ENCODE measurements around the gene OPA1.
A peak's percentile ranks its signal among the peaks of the same experiment; 100 is the strongest.

Gene OPA1, protein sequence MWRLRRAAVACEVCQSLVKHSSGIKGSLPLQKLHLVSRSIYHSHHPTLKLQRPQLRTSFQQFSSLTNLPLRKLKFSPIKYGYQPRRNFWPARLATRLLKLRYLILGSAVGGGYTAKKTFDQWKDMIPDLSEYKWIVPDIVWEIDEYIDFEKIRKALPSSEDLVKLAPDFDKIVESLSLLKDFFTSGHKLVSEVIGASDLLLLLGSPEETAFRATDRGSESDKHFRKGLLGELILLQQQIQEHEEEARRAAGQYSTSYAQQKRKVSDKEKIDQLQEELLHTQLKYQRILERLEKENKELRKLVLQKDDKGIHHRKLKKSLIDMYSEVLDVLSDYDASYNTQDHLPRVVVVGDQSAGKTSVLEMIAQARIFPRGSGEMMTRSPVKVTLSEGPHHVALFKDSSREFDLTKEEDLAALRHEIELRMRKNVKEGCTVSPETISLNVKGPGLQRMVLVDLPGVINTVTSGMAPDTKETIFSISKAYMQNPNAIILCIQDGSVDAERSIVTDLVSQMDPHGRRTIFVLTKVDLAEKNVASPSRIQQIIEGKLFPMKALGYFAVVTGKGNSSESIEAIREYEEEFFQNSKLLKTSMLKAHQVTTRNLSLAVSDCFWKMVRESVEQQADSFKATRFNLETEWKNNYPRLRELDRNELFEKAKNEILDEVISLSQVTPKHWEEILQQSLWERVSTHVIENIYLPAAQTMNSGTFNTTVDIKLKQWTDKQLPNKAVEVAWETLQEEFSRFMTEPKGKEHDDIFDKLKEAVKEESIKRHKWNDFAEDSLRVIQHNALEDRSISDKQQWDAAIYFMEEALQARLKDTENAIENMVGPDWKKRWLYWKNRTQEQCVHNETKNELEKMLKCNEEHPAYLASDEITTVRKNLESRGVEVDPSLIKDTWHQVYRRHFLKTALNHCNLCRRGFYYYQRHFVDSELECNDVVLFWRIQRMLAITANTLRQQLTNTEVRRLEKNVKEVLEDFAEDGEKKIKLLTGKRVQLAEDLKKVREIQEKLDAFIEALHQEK

DNA sequence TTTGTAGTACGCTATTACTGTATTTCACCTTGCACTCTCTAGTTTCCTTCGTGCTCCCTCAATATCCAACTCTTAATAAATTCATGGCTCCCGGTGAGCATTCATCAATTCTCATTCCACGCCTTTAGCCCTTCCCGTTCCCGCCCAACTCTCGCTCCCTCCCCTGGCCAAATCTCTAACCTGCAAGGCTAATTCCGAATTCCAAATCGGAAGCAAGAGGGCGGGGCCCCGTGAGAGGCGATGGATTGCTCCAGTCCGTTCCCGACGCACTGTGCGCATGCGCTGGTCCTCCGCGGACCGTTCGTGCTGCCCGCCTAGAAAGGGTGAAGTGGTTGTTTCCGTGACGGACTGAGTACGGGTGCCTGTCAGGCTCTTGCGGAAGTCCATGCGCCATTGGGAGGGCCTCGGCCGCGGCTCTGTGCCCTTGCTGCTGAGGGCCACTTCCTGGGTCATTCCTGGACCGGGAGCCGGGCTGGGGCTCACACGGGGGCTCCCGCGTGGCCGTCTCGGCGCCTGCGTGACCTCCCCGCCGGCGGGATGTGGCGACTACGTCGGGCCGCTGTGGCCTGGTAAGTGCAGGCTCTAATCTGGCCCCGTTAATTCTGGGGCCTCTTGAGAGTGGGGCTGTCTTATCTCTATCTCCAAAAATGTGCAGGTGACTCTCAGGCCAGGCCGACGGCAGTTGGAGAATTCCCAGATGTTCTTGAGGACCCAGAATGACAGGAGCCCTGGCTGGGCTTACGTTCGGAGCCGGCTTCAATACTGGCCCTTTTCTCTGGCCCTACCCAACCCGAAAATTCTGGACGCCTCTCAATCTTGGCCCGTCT lies at the start of gene OPA1:
Gene OPA1, plus strand, starts transcription at position 368 of the 827 bp plus-strand sequence. Its CDS starts 170 bp downstream, at position 538.
- peak; percentile 96 for DNase-seq

DNA sequence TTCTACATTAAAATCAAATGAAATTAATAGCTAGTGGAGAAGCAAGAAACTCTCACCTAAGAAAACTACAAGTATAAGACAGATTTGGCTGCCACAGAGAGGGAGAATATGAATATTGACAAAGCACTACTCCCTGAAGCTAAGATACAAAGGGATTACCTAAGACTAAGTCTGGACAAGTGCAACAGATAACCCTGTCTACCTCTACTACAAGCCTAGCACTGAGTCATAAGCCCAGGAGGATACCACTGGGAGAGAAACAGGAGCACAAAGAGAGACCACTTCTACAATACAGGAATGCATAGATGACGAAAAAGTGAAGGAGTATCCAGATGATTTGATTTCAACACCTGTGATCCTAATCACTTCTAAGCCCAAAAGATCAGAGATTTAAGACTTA lies 48.7 kb upstream of the OPA1 start:
- DNase-seq = no peak

DNA sequence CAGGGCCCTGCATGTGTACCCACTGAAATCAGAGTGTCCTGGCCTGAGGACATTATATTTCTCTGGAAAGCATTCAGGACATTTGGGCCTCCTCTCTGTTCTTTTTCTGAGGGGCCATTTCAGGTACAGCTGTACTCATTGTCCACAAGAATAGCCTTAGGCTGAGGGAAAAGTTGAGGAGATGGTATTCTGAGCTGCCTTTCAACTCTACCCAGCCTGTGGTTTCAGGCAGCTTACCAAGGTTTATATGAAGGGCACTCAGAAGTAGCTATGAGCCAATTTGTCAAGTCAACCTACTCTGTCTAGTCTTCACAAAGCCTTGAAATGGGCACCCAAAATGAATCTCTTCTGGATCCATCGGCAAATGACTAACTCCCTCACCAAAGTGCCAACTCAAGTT lies 47.7 kb upstream of the OPA1 start:
- no peak for DNase-seq

DNA sequence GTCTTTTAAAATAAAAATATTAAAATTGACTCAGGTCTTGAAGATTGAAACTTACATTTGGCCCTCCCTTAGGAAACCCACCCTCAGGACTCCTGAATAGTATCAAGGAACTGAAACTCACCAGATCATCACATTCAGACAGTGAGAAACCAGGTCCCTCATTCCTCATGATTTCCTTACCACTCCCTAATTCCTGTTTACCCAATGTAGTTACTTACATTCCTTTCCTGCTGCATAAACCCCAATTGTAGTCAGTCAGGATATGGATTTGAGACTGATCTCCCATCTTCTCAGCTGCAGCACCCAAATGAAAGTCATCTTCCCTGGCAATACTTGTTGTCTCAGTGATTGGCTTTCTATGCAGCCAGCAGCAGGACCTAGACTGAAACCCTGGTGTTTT lies 46.9 kb upstream of the OPA1 start:
- DNase-seq = no peak

DNA sequence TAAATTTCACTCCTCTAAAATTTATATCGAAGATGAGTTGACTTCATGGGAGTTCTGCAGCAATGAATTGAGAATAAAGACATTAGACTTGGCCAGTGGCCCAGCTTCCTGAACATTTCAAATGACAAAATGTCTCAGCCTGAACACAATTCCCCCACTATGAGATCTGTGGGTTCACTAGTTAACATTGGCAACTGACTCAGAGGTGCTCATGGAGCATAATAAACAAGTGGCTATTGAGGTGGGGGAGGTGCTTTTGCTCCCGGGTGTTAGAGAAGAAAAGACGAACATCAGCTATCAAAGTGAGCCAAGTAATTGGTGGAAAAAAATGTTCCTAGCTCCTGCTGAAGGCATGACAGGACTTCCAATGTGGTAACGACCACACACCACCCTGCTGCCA lies 44.6 kb upstream of the OPA1 start:
- no peak for DNase-seq

DNA sequence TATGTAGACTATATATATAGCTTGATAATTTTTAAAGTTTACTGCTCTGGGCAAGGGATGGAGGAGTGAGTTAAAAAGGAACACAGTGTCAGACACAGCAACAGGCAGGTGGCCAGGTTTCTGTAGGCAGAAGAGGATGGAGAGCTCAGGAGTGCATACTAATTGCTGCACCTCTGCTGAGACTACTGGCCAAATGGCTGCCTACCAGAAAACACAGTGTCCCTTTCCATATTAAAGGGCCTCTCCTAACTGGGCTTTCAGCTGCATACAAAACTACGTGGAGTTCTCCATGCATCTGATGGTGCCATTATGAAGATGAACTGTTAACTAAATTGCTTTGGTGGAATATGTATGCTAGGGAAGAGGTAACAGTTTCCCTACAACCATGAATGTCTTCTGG lies 40.1 kb upstream of the OPA1 start:
- DNase-seq = no peak

DNA sequence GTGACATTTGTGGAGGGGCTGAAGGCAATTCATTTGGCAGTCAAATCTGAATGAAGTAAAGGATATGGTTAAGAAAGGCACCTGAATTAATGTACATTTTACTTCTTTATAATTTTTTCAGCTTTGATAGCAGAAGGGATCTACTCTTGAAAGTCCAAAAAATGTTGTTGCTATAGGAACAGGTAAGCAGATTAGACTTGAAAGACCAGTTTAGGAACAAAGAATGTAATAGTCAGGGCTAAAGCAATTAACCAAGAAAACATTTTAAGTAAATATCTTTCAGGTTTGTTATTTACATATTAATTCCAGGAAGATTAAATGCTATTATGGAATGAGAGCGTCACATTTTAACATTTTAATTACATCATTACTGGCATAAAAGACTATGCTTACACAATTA lies 39.4 kb upstream of the OPA1 start:
- no peak for DNase-seq

DNA sequence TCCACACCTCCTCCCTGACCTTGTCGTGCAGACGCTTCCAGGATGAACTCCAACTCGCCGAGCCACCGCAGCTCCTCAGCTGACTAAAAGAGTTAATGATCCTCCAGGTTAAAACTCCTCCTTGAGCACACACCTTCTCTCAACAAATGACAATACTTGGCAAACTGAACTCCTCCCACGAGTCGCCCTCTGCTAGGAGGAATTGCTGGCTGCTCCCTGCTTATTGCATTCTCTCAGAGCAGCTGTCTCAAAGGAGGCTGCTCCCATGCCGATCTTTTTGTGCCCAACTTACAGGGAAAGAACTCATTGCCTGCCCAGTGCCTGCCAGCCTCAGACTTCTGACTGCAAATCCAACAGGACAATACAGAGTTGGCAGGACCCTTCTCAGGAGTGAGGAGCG lies 38.2 kb upstream of the OPA1 start, which contains the start of gene ATP13A4:
Gene ATP13A4, minus strand, starts transcription at position 85 of the 400 bp plus-strand sequence. CDS start 96 bp downstream, outside the sequence.
- DNase-seq = no peak

DNA sequence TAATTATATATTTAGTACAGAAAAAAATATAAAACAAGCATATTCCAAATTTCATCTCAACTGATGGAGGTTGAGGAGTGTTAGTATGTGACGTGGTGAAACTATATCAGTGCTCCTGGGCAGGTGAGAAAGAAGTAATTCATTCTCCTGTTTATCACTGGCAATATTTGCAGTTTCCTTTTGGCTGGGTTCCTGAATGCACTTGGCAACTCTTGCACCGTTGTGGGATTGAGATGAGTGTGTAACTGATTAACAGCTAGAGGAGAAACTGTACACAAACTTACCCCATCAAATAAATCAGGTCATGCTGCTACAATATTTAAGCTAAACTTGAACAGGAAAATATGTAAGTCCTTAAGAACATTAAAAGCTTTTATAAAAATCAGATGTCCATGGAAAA lies 36.2 kb upstream of the OPA1 start:
- no peak for DNase-seq

DNA sequence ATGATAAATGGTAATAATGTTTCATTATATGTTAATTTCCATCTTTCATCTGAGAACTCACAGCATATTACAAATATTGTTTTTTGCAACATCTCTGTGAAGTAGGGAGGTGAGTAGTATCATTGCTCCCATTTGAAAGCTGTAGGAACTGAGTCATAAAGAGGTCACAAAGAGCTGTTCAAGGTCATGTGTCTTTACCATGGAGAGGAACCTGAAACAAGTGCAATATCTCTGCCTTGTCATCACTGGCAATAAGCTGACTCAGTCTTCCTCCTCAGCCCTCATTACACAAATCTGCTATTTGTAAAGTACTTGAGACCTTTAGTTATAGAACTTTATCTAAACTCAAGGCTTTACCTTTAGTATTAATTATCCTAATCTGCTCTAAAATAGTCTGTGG lies 33.9 kb upstream of the OPA1 start:
- DNase-seq = no peak

DNA sequence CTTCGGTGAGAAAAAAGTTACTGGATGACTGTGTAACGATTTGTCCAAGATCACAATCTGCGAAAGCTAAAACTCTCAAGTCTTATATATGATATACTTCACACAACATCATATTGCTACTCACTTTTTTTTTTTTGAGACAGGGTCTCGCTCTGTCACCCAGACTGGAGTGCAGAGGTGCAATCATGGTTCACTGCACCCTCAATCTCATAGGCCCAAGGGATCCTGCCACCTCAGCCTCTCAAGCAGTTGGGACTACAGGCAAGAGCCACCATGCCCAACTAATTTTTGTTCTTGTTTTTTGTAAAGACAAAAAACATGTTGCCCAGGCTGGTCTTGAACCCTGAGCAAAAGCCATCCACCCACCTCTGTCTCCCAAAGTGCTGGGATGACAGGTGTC lies 32.9 kb upstream of the OPA1 start:
- DNase-seq = no peak

DNA sequence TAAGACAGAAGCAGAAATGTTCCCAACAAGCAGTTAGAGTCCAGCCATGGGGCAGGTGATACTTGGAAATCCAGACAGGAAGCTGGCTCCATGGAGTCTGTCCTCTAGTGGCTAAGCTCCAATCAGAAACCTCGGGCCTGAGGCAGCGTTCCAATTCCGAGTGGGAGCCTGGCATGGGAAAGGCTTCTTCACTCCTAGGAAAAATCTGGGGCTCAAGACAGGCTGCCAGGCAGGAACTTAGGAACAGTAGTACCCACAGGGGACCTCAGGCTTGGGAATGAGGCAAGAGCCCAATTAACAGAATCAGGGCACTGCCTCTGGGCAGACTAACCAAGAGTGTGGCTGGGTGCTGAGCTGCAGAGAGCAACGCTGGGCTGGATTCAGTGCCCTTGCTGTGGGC lies 32.1 kb upstream of the OPA1 start:
- no peak for DNase-seq

DNA sequence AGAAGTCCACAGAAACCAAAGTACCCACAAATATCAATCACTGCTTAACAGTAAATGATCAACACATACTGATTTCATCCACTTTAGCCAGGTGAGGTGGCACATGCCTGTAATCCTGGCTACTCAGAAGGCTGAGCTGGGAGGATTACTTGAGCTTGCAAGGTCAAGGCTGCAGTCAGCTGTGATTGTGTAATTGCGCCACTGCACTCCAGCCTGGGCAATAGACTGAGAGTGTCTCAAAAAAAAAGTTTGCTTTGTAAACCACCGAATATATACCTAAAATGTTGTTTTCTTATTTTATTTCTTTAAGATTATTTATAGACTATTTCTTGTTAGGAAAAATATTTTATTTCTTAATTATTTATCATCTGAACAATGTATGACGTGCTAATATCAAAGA lies 29.6 kb upstream of the OPA1 start:
- DNase-seq = no peak

DNA sequence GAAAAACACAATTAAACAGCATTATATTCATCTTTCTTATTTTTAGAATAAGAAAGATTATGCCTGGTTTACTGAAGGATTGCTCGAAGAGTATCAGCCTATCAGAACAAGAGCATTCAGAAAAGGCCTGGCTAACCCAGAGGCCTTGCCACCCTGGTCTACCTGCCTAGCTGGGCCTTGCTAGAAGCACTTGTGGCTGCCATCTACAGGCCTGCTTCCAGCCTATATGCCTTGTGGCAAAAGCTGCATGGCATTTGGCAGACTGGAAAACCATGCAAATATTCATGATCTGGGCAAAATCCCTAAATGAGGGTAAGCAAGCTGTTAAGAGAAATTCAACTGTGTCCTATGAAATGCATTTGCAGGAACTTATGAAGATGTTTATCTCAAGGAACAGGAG lies 29.0 kb upstream of the OPA1 start:
- no peak for DNase-seq

DNA sequence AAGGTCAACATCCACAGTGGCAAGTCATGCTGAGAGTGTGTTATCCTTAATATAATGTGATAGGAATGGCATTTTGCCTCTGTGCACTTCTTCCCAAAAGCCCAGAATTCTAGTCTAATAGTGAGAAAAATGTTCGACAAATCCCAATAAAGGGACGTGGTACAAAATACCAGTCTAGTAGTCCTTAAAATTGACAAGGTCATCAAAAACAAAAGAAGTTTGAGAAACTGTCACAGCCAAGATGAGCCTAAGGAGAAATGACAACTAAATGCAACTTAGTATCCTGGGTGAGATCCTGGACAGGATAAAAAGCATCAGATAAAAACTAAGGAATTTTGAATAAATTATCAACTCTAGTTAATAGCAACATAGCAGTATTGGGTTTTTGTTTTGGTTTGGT lies 23.9 kb upstream of the OPA1 start:
- no peak for DNase-seq

DNA sequence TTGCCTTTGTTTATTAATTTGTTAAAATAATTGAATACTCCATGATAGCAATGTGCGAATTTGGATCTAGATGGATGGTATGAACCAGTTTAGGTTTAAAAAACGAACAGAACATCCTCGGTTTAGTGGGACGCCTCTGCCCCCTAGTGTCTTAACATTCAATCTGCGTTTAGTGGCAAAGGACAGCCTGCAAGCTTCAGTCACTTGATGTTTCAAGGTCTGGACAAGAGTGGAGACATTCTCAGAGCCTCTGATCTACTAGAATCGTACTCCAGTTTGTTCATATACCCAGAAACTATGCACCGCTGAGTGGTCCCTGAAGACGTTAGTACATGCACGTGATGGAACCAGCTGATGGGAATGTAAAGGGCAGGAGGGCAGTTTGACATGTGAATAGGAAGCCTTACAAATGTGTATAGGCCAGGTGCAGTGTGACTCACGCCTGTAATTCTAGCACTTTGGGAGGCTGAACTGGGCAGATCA lies 20.5 kb upstream of the OPA1 start:
- DNase-seq = peak; percentile 15

DNA sequence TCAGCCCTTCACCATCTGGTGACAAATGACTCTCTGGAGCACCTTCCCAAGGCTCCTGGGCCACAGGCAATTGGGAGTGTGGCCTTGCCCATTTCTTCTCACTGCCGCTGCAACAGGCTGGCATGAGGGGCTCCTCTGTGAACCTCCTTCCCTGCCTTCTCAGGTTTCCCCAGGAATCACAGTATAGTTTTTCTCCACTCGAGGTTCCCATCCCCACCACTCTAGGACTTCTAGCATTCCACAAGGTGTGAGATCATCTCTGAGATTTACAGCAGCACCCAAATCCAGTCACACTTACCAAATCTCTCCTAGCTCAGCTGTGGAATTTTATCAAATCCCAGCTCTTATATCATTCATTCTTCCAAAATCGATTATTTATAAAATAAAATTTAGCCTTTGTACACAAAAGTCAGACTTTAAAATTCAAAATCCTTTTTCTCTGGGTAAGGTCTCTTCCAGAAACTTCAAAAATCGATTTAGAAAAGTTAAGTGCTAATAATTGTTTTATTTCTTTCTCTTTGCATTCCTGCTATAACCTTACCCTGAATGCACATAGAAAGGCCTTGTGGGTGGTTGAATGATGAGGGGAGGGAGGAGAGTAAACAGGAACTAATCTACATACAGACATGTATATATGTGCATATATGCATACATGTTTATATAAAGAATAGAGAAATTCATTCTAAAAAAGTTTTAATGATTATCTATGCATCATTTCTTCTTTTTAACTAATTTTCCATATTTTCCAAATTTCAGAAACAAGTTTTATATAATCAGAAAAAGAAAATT lies 19.4 kb upstream of the OPA1 start:
- DNase-seq = no peak

DNA sequence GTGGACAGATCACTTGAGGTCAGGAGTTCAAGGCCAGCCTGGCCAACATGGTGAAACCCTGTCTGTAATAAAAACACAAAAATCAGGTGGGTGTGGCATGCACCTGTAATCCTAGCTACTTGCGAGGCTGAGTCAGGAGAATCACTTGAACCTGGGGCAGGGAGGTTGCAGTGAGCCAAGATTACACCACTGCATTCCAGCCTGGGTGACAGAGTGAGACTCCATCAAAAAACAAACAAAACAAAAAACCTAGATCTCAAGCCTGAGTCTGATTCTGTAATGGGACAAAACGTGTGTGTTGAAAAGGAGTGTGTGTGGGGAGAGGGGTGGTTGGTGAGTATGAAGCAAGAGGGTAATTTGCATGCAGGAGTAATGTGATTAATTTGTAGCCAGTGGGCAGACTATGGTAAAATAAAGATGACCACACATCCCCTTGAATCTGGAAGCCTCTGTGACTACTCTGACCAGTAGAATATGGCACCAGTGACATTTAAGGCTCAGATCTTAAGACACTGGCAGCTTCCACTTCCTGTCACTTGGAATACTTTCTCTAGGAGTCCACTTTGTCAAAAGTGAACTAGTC lies 18.4 kb upstream of the OPA1 start:
- no peak for DNase-seq

DNA sequence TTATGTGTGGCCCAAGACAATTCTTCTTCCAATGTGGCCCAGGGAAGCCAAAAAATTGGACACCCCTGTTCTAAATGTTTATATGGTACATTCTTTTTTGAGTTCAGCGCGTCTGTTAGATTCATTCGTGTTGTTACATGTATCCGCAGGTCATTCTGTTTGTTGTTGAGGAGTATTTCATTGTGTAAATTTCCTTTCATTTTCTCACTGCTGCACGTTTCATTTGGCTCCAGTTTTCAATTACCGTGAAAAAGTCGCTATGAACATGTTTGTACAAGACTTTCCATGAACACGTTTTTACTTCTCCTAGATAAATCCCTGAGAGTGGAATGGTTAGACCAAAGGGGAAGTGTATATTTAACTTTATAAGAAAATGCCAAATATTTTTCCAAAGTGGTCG lies 7.5 kb upstream of the OPA1 start:
- no peak for DNase-seq

DNA sequence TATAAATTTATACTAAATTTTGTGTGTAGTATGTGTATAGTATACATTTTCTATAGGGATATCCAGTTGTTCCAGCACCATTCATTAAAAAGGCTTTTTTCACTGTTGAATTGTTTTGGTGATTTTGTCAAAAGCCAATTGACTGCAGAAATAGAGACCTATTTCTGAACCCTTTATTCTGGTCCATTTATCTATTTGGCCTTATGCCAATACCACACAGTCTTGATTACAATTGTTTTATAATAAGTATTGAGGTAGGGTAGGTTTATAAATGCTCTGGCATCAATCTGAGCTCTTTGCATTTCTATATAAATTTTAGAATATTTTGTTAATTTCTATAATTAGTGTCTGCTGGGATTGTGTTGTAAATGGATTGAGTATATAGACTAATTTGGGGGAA lies 6.5 kb upstream of the OPA1 start:
- DNase-seq = no peak

DNA sequence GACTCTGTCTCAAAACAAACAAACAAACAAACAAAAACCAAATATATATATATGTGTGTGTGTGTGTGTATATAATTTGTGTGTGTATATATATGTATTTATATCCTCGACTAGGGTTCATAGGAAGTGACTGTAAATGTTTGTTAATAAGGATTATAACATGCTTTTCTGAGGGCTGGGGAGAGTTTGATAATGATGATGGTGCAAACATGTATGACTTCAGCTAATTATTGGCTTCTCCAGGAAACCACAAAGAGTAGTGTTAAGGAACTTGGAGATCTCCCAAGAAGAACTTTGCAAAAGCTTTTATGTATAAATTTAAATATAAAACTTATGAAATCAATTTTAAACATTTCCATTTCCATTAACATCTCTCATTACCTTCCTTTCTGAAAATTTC lies 3.9 kb upstream of the OPA1 start:
- DNase-seq = no peak
